PC-9 (cell line): Measurements from ENCODE around the gene MESP1.

Source experiments
- CTCF ChIP-seq: fragments of 200-600 bp; sonication (generic); conservative IDR thresholded peaks from 2 replicates; pipeline ENCODE4 v1.6.1; 2017; ENCODE audit warnings: mixed run types, antibody characterized with exemption, mild to moderate bottlenecking, moderate library complexity
- EZH2 ChIP-seq: fragments of 200-600 bp; sonication (generic); IDR thresholded peaks from 2 replicates; pipeline ENCODE4 v1.8.0; 2017; ENCODE audit warnings: antibody characterized with exemption, low read depth

GRCh38 chr15:89724621-89725020 lies 26.4 kb downstream of the MESP1 start:
- TF ChIP-seq EZH2, result no peak
- no peak for TF ChIP-seq CTCF
